HUES64 (cell line): Measurements from ENCODE around the gene ITSN2.

Source experiments
- H3K27ac ChIP-seq: 2 replicates; pipeline ENCODE4 v1.7.0; 2013; ENCODE audit warnings: low read depth, low read length, inconsistent platforms
- H3K27me3 ChIP-seq: 2 replicates; pipeline ENCODE4 v1.6.1; 2013; ENCODE audit warnings: mild to moderate bottlenecking, low read length; ENCODE audit not compliant: insufficient read depth
- H3K36me3 ChIP-seq: 2 replicates; pipeline ENCODE4 v1.6.1; 2013; ENCODE audit warnings: mild to moderate bottlenecking, low read length; ENCODE audit not compliant: insufficient read depth
- H3K4me1 ChIP-seq: 2 replicates; pipeline ENCODE4 v1.6.1; 2013; ENCODE audit warnings: mild to moderate bottlenecking, low read length, moderate library complexity; ENCODE audit not compliant: insufficient read depth
- H3K4me3 ChIP-seq: 2 replicates; pipeline ENCODE4 v1.5.1; 2013; ENCODE audit warnings: mild to moderate bottlenecking, low read length, moderate library complexity
- H3K9ac ChIP-seq: 2 replicates; pipeline ENCODE4 v1.6.1; 2013; ENCODE audit warnings: mild to moderate bottlenecking, low read depth, low read length
- H3K9me3 ChIP-seq: 2 replicates; pipeline ENCODE4 v1.6.1; 2013; ENCODE audit warnings: low read depth, low read length; ENCODE audit not compliant: insufficient read depth
- WGBS: fragments of 150-250, 120-280 bp; methylation state at CpG from one replicate; pipeline ENCODE4 v1.1.7; 2013; ENCODE audit warnings: missing lambda C conversion rate; 5-methylcytosine and 5-hydroxymethylcytosine counted together

The ITSN2 gene

GRCh38 chr2:24153478-24153877 lies 206.9 kb downstream of the ITSN2 start:
- Histone ChIP-seq H3K9me3 (no peaks in the 10 kb centered on the region), H3K36me3 (no peaks in the 10 kb centered on the region), H3K27ac (no peak overlapping the region), H3K9ac (no peak overlapping the region), H3K4me3 (no peak overlapping the region), H3K27me3 (no peaks in the 10 kb centered on the region), H3K4me1 (no peaks in the 10 kb centered on the region)
- 92% methylated on average over 4 of the region's 4 CpGs for whole genome bisulfite sequencing
